Choroid plexus epithelial cell (primary cell): ENCODE measurements around the gene INTS7.
"Not testable (repeated sequence)": the region's sequence is repeated elsewhere in the genome, so short reads cannot be mapped to it uniquely, and the experiment has no call there.

ENCODE experiments used
- DNase-seq: peaks from one replicate; pipeline ENCODE4 v3.0.0-alpha.2; 2010; ENCODE audit warnings: low read depth
- H3K4me3 ChIP-seq: 2 replicates; pipeline ENCODE4 v1.5.1; 2011; ENCODE audit warnings: low read depth, mild to moderate bottlenecking, control low read depth, low read length, moderate library complexity
- CTCF ChIP-seq: conservative IDR thresholded peaks from 2 replicates; pipeline ENCODE4 v1.5.1; 2011; ENCODE audit warnings: low read depth, mild to moderate bottlenecking, control low read depth, inconsistent platforms, low read length, moderate library complexity

Gene INTS7

GRCh38 chr1:211942583-211942982 is 92.8 kb downstream of the INTS7 start:
- TF ChIP-seq CTCF = no peak
- DNase-seq = no peak
- H3K4me3 ChIP-seq = no peak overlapping the region

- DNase-seq = no peak
Measured at GRCh38 chr1:211939876-211940468, 95.4 kb downstream of the INTS7 start.

GRCh38 chr1:211938561-211938997 is 96.8 kb downstream of the INTS7 start:
- no peak overlapping the region for H3K4me3 ChIP-seq
- peak; percentile 38 for DNase-seq
- no peak for TF ChIP-seq CTCF

More at GRCh38 chr1:211939876-211940468, 95.4 kb downstream of the INTS7 start:
- no peak for TF ChIP-seq CTCF
- H3K4me3 ChIP-seq = no peak overlapping the region

GRCh38 chr1:211937422-211937821 is 97.9 kb downstream of the INTS7 start:
- H3K4me3 ChIP-seq, DNase-seq: not testable (repeated sequence)

GRCh38 chr1:211935448-211935970 is 99.8 kb downstream of the INTS7 start:
- H3K4me3 ChIP-seq = no peak overlapping the region
- no peak for TF ChIP-seq CTCF
- no peak for DNase-seq

GRCh38 chr1:211933946-211934714 is 101.2 kb downstream of the INTS7 start:
- H3K4me3 ChIP-seq = no peak overlapping the region
- DNase-seq = no peak
- TF ChIP-seq CTCF = no peak

GRCh38 chr1:211932933-211933254 is 102.5 kb downstream of the INTS7 start:
- H3K4me3 ChIP-seq = no peak overlapping the region
- TF ChIP-seq CTCF = no peak
- DNase-seq = no peak
